Cardiac muscle cell (in vitro differentiated cells and primary cell): ENCODE measurements around the gene ZCCHC17. TPM values are rescaled to one million over a fixed set of nuclear protein-coding genes. Genes with fewer than 3 reads are reported as not detected.

ENCODE experiments used
- DNase-seq, 2 donors: peaks; one replicate each; pipeline versions ENCODE4 v3.0.0 to v3.0.0-alpha.2; 2010 to 2017; ENCODE audit warnings: low read depth in 1 of 2, low spot score in 1 of 2
- H3K27ac ChIP-seq: fragments of 200-600 bp; sonication (generic); 2 replicates; pipeline ENCODE4 v1.5.1; 2016
- H3K27me3 ChIP-seq: fragments of 200-600 bp; sonication (generic); 2 replicates; pipeline ENCODE4 v1.6.0; 2016; ENCODE audit warnings: control low read depth
- H3K36me3 ChIP-seq: fragments of 200-600 bp; sonication (generic); 2 replicates; pipeline ENCODE4 v1.5.1; 2016; ENCODE audit warnings: control low read depth
- H3K4me1 ChIP-seq: fragments of 200-600 bp; sonication (generic); 2 replicates; pipeline ENCODE4 v1.8.1; 2017; ENCODE audit warnings: low read depth, mild to moderate bottlenecking, mixed run types
- H3K4me3 ChIP-seq: fragments of 200-600 bp; sonication (generic); 2 replicates; pipeline ENCODE4 v1.5.1; 2016; ENCODE audit warnings: mild to moderate bottlenecking
- H3K9me3 ChIP-seq: fragments of 200-600 bp; sonication (generic); 2 replicates; pipeline ENCODE4 v1.5.1; 2017; ENCODE audit warnings: low read depth, mild to moderate bottlenecking, control low read depth
- polyA plus RNA-seq: library from polyadenylated mRNA; unstranded; fragments of >200 nt; fragmentation: Nextera tagmentation; extraction: Ambion mirVana; gene quantifications from 2 replicates; pipeline ENCODE4 v1.2.1, GENCODE V29; 2016
- total RNA-seq: library from RNA; depleted of rRNA; stranded (reverse); fragments of >200 nt; gene quantifications from 2 replicates; pipeline ENCODE4 v1.2.3, GENCODE V29; 2016
- TF ChIP-seq, protein P1 (sequence below): IDR thresholded peaks from 2 replicates; pipeline ENCODE4 v1.5.1; 2012; ENCODE audit warnings: low read depth, mild to moderate bottlenecking, low read length

Gene ZCCHC17
- total and polyA plus RNA-seq, 2 experiments from 2014 or later = 40.7 to 74.4 TPM

DNA sequence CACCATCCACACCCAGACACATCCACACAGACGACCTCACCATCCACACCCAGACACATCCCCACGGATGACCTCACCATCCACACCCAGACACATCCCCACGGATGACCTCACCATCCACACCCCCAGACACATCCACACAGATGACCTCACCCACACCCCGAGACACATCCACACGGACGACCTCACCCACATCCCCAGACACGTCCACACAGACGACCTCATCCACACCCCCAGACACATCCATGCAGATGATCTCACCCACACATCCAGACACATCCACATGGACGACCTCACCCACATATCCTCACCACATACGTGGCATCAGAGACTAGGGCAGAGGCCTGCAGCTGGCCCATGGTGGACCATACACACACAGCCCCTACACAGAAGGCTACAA is 90.8 kb downstream of the ZCCHC17 start:
- Histone ChIP-seq H3K36me3 (no peaks in the 10 kb centered on the region), H3K4me3 (no peak overlapping the region), H3K4me1 (peaks cover 3% of the 10 kb centered on the region), H3K27me3 (no peaks in the 10 kb centered on the region), H3K9me3 (no peaks in the 10 kb centered on the region), H3K27ac (no peak overlapping the region)
- no peak for DNase-seq
- TF ChIP-seq, protein P1, sequence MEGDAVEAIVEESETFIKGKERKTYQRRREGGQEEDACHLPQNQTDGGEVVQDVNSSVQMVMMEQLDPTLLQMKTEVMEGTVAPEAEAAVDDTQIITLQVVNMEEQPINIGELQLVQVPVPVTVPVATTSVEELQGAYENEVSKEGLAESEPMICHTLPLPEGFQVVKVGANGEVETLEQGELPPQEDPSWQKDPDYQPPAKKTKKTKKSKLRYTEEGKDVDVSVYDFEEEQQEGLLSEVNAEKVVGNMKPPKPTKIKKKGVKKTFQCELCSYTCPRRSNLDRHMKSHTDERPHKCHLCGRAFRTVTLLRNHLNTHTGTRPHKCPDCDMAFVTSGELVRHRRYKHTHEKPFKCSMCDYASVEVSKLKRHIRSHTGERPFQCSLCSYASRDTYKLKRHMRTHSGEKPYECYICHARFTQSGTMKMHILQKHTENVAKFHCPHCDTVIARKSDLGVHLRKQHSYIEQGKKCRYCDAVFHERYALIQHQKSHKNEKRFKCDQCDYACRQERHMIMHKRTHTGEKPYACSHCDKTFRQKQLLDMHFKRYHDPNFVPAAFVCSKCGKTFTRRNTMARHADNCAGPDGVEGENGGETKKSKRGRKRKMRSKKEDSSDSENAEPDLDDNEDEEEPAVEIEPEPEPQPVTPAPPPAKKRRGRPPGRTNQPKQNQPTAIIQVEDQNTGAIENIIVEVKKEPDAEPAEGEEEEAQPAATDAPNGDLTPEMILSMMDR = no peak

DNA sequence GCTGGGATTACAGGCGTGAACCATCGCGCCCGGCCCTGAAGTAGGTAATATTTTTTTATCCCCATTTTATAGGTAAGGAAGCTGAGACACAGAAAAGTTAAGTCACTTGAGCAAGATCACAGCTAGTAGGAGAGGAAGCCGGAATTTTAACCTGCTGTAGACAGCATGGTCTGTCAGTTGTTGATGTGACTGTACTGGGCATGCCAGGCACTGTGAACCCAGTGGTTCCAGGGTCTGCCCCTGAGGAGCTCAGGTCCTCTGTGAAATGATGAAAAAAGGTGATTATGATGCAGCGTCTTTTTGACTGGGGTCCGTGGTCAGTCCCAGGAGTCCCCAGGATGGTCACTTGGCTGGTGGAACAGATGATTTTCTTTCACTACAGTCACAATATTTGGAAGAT is 92.8 kb downstream of the ZCCHC17 start:
- Histone ChIP-seq H3K36me3 (no peaks in the 10 kb centered on the region), H3K9me3 (no peaks in the 10 kb centered on the region), H3K4me3 (no peak overlapping the region), H3K4me1 (no peaks in the 10 kb centered on the region), H3K27me3 (no peaks in the 10 kb centered on the region), H3K27ac (no peak overlapping the region)
- TF ChIP-seq, protein P1 = no peak
- no peak for DNase-seq

DNA sequence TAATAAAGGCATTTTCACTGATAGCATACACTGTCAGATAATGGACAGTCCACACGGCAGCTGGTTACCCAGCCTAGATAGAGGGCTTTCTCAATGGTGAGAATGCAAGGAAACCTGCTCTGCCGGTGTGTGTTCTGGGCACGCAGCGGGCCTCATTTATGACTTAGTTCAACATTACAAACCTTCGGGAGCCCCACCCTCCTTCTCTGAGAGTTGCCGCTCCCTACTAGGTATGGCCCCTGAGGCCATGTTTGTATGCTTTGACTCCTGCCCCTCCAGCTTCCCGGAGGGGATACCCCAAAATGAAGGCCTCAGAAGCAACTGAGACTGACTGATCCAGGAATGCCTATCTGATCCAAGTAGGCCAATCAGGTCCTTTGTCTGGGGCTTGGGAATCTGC is 93.2 kb downstream of the ZCCHC17 start:
- Histone ChIP-seq H3K9me3 (no peaks in the 10 kb centered on the region), H3K36me3 (no peaks in the 10 kb centered on the region), H3K4me1 (no peaks in the 10 kb centered on the region), H3K4me3 (no peak overlapping the region), H3K27me3 (no peaks in the 10 kb centered on the region), H3K27ac (no peak overlapping the region)
- no peak for DNase-seq
- TF ChIP-seq, protein P1 = no peak

DNA sequence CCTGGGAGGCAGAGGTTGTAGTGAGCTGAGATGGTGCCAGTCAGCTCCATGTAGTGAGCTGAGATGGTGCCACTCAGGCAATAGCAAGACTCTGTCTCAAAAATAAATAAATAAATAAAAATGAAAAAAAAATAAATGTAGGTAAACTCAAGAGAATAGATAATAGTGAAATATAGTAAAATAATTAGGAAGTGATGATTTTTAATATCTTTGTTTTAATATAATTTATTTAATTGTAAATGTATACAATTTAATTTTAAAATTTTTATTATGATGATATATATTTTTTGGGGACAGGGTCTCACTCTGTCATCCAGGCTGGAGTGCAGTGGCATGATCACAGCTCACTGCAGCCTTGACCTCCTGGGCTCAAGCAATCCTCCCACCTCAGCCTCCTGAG is 96.6 kb downstream of the ZCCHC17 start:
- H3K27me3 ChIP-seq = no peaks in the 10 kb centered on the region
- no peak overlapping the region for H3K27ac ChIP-seq
- H3K4me1 ChIP-seq = no peaks in the 10 kb centered on the region
- H3K9me3 ChIP-seq = no peaks in the 10 kb centered on the region
- no peaks in the 10 kb centered on the region for H3K36me3 ChIP-seq
- DNase-seq = no peak
- TF ChIP-seq, protein P1 = no peak
- H3K4me3 ChIP-seq = no peak overlapping the region

DNA sequence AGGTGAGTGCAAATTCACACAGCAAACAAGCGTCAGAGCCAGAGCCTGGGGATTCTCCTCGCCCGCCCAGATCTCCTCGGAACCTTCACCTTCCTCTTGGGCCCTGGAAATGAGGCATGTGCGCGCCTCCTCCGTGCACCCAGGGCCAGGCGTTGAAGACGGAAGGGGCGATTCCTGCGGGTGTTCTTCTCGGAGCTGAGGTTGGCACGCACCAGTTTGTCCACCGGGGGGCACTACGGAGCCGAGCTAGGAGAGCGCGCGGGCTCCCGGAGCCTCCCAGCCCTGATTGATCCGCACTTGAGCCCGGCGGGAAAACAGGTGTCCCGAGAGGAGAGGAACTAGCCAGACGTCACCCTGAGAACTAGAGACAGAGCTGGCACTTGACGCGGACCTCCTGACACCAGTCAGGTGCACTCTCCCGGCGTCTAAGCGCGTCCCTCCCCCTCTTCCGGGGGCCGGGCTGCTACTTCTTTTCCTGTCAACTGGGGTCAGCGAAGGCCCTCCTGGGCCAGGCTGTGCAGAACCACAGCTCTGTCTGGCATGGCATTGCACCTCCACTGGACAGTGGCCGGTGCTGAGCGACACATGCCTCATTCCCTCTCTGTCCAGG is 97.9 kb downstream of the ZCCHC17 start:
- H3K4me3 ChIP-seq = peak overlapping the region; percentile 14
- H3K4me1 ChIP-seq = no peaks in the 10 kb centered on the region
- no peaks in the 10 kb centered on the region for H3K27me3 ChIP-seq
- no peaks in the 10 kb centered on the region for H3K9me3 ChIP-seq
- peak; percentile 77 to 89 for DNase-seq
- H3K27ac ChIP-seq = no peak overlapping the region
- no peaks in the 10 kb centered on the region for H3K36me3 ChIP-seq
- TF ChIP-seq, protein P1 = peak; percentile 88
